ENCODE results near the gene THTPA.

Gene THTPA

DNA sequence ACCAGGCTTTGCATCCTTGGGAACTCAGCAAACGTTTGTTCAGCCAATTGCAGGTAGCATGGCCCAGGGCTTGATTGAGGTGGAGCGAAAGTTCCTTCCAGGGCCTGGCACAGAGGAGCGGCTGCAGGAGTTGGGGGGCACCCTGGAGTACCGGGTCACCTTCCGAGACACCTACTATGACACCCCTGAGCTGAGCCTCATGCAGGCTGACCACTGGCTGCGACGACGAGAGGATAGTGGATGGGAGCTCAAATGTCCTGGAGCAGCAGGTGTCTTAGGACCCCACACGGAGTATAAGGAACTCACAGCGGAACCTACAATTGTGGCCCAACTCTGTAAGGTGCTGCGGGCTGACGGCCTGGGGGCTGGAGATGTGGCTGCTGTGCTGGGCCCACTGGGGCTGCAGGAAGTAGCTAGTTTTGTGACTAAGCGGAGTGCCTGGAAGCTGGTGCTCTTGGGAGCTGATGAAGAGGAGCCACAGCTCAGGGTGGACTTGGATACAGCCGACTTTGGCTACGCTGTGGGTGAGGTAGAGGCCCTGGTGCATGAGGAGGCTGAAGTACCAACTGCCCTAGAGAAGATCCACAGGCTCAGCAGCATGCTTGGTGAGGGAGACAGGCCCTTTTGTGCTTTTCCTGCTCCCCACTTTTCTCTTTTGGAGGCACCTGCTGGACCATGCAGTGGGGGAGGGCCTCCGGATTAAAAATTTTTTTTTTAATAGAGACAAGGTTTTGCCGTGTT lies 799 bp downstream of the THTPA start:
- DNase-seq, result no peak

DNA sequence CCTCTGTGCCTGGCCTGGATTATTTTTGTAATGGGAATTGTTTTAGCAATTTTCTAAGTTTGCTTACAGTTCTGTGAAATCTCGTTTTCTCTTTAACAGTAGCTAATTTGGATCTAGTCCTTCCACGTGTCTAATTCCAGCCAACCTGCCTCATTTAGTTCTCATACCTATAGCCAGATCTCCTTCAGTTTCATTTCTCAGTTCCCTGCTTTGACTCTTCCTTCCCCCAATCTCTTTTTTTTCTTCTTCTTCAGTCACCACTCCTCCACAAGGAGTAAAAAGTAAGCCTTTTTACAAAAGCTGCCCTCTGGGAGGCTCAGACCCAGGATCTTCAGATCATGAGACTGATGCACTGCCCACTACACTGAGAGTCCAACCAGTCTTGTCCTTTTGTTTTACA lies 1.4 kb downstream of the THTPA start:
- DNase-seq, result no peak

DNA sequence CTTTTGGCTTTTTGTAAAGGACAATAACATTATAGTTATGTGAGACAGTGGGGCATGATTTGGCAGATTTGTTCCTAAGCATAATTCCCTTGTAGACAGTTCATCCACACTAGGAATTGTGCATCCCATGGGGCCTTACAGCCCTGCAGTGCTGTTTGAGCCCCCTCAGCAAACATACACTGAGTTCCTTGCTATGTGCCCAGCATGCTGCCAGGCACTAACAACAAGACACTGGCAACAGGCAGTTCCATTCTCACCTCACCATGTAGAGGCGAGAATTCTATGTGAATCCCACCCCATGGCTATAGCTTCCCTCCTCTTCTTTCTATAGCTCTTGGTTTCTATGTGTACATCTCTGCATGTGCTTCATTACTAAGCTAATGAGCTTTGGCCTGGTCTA lies 1.9 kb downstream of the THTPA start:
- no peak for DNase-seq

DNA sequence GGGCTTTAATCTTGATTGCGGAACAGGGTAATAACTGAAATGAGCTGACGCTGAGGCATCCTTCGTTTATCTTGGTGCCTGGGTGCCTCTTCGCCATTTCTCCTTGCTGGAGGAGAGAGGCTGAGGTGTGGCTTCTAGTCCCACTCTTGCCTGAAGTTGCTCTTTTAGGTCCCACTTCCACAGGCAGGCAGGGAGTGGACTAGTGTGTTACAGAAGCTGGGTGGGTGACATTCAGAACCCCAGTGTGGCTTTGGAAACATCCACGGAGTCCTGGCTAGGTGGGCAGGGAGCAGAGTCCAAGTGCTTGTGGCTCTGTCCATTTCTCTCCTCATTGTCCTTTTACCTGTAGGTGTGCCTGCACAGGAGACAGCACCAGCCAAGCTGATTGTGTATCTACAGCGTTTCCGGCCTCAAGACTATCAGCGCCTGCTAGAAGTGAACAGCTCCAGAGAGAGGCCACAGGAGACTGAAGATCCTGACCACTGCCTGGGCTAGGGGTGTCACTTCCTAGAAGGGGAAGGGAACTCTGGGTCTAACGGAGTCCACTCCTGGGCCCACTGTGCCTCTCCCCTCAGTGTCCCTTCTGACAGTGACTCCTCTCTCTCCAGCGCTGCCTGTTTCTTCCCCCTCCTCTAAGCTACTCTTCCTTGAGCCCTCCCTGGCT lies 2.4 kb downstream of the THTPA start:
- no peak for DNase-seq

DNA sequence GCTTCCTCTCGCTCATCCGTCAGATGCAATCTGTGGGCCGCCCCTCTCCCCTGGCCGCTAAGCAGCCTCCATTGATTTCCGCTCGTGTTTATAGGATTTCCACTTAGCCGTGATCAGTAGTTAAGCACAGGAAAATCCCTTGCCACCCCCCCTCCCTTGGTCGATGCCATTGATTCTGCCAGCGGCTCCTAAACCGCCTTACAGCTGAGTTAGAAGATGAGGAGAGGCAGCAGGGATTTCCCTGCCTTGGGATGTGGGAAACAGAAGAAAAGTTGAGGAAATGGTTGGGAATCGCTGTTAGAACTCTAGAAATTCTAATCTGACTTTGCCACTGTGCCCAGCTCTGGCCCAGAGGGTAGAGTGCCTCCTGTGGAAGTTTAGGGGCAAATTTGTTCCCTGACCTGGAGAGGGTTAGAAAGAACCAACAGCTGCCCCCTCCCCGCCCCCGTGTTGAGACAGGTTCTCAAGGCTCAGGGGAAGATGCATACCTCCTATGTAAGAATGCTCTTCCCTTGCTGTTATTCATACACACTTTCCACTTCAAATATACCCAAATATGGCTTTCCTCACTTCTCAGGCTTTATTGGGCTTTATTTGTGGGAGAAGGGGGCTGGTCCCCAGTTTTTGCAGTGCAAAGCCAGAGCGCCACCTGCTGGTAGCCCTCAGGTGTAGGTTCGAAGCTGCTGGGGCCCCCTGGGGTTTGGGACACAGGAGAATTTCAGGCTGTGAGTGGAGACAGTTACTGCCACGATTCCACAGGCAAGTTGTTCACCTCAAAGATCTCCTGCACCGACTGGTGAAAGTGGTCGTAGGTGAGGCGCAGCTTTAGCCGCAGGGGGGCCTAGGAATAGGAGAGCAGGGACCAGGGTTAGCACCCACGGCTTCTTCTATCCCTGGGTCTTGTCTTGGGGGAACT lies 3.2 kb downstream of the THTPA start:
- peak; percentile 6 for DNase-seq

DNA sequence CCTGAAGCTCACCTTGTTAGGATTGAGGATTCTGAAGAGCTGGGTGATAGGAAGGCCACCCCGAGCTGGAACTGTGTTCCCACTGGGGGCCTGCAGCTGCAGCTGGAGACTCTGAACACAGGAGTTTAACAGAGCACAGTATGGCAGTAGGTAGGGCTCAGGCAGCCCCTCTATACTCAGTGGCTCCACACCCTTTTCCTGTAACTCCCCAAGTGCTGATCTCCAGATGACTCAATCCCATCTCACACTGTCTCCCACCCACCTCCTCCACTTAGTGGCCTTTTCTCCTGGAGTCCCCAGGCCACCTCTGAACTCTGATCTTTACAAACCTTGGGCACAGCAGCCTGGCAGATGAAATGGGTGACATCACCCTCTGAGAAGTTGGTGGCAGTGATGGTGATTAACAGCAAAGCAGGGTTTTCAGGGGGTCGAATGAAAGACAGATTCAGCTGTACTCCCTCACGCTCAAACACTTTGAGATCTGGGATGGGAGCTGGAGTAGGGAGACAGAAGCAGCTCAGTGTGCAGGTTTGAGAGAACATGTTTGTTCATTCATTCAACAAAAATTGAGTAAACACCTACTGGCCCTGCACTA lies 4.0 kb downstream of the THTPA start:
- no peak for DNase-seq

DNA sequence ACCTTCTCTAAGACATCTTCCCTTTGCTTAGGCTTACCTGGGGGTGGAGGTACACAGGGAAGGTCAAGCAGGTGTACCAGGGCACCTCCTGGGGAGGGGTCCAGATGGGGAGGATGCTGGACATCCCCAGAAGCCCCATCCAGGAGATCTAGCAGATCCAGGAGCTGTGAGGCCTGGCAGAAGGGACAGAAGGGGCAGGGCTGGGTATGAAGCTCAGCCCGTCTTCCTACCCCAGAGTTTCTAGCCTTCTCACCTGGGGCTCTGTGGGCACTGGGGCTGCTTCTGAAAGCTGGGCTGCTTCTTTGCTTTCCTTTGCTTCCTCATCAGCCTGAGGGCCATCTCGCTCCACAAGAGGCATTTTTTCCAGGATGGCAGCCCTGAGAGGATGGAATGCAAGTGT lies 5.2 kb downstream of the THTPA start:
- no peak for DNase-seq

DNA sequence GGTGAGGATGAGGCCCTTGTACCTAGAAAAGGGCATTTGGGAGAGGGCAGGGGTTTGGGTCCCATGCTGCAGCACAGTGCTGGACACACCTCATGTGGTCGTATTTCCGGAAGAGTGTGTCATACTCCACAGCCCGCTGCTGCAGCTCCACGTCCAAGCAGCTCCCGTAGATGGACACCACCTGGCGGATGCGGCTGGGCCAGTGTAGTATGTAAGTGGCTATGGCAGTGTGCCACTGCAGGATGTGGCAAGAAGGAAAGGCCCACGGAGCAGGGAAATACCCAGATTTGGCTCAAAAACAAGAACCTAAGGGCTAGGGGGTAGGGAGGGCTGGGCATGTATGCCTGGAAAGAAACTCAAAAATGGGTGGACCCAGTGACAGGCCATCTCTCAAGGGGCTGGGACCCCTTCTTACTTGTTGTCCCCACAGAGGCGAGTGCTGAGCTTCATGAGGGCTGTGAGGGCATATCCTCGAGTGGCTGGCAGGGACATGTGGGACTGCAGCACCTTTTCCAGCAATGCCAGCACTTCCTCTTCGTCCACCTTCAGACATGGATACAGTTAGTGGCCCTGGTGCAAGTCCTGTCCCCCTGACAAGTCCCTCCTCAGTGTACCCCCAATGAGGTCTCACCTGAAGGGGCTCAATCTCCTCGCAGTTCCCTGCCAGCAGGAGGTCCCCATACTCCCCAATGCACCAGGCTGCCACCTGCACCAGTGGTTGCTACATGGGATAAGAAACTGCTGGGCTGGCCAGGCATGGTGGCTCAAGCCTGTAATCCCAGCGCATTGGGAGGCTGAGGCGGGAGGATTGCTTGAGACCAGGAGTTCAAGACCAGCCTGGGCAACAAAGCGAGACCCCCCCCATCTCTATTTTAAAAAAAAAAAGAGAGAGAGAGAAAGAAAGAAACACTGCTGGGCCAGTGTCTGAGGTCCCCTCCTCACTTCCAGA lies 6.1 kb downstream of the THTPA start:
- no peak for DNase-seq

DNA sequence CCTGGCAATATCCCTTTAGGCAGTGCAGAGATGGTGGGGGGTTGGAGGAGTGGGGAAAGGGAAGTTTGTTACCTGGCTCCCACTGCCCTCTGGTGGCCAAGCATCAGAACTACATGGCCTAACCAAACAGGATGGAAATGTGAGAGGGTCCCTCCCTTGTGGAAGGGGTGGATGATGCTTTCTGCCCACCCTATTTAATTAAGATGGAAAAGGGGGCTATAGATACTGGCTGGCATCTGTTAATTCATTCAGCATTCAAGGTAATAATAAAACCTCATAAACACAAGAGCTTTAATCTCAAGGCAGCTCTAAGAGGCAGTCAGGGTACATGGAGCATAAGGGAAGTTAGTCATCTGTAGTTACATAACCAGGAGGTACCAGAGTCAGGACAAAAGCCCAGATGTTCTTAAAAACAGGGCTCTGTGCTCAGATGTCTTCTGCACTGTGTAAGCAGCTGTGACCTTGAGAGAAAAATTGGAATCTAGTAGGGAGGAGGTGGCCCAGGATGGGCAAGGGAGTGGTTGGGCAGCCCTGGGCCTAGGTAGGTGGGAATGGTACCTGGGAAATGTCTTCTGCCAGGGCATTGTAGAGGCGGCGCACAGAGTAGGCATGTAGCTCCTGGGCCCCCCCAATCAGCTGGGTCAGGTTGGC lies 6.9 kb downstream of the THTPA start:
- DNase-seq, result no peak

DNA sequence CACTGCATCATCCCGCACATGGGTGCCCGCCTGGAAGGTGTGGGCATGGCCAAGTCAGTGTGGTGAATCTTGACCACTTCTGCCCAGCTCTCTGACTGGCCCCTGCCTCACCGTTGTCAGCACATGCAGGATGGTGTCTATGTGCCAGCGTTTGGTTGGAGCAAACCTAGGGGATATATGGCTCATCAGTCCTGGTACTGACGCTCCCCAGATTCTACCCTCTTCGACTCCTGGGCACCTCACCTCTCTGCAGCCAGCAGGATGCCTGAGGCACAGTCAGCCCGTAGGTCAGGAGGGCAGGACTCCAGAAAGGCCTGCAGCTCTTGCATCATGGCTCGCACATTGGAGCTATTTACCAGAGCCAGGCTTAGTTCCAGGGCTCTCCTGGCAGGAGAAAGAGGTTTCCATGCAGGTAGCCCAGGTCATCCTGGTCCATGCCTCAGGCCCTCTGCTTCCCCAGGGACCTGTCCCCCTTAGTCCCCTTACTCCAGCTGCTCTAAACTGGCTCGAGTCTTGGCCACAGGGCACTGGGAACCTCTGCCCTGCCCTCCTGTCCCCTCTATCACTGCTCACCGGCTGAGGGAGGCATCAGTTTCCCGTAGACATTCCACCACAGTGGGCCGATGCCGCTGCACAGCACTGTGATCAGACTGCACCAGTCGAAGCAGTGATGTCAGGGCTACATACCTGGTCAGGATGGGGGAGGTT lies 7.6 kb downstream of the THTPA start:
- no peak for DNase-seq

DNA sequence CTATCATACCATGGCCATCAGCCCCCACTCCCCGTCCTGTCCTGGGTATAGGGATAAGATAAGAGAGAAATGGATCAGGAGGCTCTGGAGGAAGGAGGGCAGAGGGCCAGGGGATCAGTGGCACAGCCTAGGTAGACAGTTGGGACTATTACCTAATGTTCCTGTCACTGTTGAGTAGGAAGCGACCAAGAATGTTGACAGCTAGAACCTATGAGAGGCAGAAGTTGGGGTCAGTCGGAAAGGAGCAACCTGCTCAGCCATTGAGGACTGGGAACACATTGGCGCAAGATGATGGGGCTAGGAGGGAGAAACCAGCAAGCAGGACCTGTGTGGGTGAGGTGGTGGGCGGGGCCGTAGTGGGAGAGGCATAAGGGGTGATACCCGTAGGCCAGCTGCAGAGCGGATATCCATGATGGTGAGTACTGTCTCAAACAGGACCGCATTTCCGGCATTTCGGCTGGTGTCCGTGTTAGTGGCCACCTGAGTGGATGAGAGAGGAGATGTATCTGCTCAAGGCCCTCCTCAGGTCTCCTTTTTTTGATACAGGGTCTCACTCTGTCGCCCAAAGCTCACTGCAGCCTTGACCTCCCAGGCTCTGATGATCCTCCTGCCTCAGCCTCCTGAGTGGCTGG lies 8.2 kb downstream of the THTPA start:
- DNase-seq, result no peak

DNA sequence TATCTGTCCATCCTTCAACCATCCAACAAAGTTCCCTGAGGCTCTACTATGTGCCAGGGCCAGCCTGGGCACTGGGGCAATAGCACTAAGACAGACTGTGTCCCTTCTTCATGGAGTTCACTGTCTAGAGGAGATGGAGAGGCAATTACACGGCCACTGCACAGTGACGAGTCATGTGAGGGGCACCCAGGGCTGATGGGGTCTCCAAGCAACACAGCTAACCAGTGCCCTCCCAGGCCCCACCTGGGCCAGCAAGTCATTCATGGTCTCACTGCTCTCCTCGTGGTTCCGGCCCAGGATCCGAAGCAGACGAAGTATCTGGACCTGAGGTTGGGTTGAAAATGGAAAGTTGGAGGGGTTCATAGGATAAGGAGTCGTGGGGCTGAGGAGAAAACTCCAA lies 8.8 kb downstream of the THTPA start:
- DNase-seq, result no peak

DNA sequence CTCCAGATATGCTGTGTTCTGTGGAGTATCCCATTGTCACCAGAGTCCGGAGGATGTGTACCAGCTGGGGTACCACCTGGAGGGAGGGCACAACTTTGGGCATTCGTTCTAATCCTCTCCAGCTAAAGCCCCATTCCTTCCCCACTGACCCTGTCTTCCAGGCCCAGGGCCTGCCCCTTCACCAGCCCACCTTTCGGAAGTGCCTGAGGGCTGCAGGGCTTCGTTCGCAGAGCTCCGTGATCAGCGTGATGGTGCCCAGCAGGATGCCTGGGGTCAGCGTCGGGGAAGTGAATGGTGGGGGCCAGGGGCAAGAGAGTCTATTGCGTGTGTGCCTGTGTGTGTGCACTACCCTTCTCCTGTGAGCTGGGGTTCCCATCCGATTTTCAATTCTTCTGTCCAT lies 9.6 kb downstream of the THTPA start:
- no peak for DNase-seq

DNA sequence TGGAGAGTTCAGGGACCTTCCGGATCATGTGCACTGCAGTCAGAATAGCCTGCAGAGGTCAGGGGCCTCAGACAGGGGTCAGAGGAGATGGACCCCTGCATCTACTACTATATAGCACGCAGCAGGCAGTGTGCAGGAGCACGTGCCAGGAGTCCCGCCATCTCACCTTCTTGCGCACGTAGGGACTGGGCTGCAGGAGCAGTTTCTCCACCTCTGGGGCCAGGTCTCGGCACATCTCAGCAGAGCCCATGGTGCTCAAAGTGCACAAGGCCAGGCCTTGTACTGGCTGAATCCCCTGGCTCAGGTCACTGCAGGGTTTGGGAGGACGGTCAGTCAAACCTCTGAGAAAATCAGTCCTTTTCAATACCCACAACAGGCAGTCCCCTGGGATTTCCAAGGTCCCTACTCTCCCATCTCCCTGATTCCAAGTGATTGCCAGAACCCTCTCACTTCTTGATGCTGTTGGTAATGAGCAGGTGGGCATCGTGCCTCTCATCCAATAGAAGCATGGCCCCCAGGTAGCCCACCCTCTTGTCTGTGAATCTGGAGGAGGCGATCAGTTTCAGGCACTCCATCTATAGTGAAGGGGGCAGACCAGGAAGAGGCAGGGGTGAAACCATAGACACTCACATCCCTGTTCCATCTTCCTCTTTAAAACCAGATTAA lies 10.2 kb downstream of the THTPA start:
- no peak for DNase-seq

DNA sequence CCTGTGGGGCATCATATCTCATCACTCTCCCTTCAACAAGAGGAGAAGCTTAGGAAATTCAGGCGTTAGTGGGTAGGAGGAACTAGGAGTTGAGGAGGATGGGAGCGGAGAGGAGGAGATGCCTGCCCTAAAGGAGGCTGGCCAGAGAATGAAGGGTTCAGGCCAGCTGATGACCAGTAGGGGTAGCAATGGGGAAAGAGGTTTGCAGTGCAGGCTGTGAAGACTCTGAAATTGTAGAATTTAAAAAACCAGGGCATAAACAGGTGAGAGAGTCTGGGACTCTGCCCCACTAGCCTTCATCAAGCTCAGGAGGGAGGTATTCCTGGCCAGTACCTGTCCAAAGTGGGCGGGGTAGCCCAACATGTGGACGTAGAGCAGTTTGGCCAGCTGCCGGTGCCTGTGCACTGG lies 10.7 kb downstream of the THTPA start:
- DNase-seq, result no peak

DNA sequence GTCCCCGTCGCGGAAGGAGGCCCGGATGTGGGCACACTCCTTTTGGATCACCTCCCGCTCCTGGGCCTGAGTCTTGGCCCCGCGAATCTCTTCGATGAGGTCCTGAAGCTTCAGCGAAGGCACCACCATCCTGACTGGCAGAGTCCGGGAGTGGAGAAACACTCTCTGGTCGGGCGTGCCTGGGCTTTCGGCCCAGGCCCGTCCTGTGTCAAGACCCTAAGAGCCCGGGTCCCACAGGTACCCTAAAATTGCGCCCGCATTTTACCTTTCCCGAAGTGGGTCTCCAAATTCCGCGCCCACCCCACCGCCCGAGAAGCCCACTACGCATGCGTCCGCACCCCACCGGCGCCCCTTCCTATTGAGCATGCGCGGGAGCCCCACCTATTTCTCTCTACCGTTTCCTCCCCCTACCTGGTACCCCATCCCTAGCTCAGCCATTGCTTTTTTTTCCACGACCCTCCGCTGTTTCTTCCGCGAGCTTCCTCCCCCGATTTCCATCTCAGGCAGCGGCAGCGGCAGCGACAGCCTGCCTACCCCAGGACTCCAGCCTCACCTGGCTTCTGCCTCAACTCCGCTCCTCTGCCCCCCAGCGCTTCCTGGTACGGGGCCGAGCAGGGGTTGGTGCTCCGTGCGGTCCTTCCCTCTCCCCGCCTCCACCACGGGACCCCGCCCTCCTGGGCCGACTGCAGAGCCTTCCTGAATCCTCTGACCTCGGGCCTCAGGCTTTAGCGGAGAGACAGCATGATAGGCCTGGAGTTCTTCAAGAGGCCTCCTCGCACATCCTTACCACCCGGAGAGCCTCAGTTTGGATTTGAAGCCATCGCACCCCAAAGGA lies 11.3 kb downstream of the THTPA start, which contains the start of gene AP1G2:
AP1G2 (minus strand) TSS at position 606 of the 835 bp plus-strand sequence; CDS start at position 129, 477 bp downstream.
- peak; percentile 18 for DNase-seq

DNA sequence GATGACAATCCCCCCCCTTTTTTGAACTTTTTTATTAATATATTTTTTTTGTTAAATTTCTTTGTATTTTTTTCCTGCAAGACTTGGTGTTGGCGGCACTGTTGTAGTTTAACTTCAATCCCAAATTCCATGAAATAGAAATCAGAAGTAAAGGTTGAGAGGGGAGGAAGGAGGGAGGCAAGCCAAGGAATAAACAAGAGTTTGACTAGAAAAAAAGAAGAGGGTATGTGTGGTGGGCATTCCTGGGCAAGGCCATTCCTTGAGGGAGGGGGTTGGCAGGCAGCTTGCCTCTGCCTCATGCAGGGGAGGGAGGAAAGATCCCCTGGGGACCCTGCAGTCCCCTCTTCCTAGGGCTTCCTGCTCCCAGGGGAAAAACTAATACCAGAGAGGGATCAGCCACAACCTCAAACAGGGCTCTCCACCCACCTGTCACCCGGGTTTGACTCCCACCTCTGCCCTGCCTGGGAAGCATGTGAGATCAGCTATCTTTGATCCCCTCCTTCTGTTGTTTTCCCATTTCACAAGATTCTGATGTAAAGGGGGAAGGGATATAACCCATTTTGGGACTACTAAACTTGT lies 12.0 kb downstream of the THTPA start:
- DNase-seq, result no peak

DNA sequence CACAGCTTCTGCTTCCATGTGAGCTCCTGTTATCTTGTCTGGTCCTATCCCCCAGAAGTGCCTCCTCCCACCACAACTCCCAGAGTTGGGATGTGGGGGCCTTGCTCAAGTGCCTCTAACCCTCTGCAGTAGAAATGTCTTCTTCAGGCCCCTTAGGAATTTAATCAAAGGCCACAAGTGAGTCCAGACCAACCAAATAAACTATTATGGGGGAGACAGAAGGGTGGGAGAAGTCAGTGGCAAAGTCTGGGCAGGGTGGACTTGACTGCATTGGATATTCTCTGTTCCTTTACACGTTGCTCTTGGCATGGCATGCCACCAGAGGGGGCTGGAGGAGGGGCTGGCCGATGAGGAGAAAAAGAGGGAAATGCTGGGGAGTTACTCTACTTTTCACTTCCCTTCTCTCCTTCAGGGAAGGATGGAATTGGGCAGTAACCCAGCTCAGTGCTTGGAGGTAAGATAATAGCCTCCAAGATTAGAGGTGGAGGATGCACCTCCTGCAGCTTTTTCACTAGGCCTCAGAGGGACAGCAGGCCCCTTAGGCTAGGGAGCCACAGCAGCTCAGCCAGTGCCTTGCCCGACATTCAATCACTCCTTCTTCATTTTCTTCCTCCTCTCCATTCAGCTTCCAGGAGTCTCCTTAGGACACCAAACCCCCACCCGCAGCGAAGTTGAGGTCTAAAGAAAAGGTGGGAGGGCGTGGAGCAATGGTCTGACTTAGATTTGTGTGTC lies 12.7 kb downstream of the THTPA start:
- DNase-seq, result no peak

Data from DMS 273 treated with DMSO at 0.1 percent for 48 hours (cell line).